Muscle of arm (tissue), 12 donors: ENCODE results near the gene POU5F2. TPM values are rescaled to one million over a fixed set of nuclear protein-coding genes. Genes with fewer than 3 reads are reported as not detected.

Experiments used
- DNase-seq: peaks from one replicate; pipeline ENCODE4 v3.0.0-alpha.2; 2013
- polyA plus RNA-seq, 12 donors: library from polyadenylated mRNA; unstranded; fragments of 120-200 nt; gene quantifications; one replicate each; pipeline ENCODE4 v1.2.1, GENCODE V29; 2013; ENCODE audit not compliant: insufficient read length in 12 of 12

The POU5F2 gene
- polyA plus RNA-seq, 12 donors: 0.01 to 0.07 (median 0.03) TPM; not detected in 5

GRCh38 chr5:93717162-93717561, 24.2 kb downstream of the POU5F2 start:
- no peak for DNase-seq

- DNase-seq: no peak
Measured at GRCh38 chr5:93716453-93716852, 24.9 kb downstream of the POU5F2 start.

DNA sequence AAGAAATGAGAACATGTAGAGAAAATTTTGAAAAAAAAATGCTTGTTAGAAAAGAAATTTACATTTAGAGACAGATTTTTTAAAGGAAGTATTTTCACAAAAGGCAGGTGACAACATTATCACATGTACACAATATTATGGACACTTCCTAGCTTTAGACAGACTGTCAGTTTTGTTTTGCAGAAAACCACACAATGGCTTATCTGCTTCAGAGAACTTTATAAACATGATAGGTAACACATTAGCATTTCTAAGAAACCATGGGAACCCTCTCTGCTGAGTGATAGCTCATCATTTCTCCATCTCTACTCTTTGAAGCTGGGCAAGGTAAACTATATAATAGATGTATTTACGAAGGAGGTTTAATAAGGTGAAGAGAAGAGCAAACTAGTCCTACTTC, 25.6 kb downstream of the POU5F2 start:
- no peak for DNase-seq

GRCh38 chr5:93715327-93715726, 26.1 kb downstream of the POU5F2 start:
- DNase-seq: no peak

DNA sequence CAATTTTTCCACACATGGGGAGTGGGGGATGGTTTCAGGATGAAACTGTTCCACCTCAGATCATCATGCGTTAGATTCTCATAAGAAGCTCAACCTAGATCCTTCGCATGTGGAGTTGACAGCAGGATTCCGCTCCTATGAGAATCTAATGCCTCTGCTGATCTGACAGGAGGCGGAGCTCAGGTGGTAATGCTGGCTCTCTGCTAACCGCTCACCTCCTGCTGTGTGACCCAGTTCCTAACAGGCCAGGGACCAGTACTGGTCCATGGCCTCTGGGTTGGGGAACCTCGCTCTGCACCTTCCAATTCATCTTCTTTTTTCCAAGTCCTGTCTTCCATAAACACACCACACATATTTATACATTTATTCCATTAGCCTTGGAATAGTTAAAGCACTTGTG, 33.0 kb downstream of the POU5F2 start:
- no peak for DNase-seq

GRCh38 chr5:93705896-93706295, 35.5 kb downstream of the POU5F2 start:
- no peak for DNase-seq

DNA sequence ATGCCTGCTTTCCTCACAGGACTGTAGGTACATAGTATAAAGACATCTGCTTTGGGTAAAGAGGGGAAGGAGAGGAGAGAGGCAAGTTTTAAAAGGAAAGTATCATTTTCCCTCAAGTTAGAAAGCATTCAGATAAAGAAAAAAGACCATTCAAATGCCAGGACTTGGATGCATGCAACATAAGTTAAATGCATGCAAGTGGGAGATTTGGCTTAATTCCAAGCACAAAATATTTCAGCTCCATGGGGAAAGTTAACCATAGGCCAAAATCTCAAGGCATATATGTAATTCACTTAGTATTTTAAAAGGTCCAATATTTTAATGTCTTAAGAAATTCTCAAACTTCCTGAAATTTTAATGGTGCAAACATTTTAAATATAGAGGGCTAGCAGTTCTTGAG, 36.4 kb downstream of the POU5F2 start:
- no peak for DNase-seq

DNA sequence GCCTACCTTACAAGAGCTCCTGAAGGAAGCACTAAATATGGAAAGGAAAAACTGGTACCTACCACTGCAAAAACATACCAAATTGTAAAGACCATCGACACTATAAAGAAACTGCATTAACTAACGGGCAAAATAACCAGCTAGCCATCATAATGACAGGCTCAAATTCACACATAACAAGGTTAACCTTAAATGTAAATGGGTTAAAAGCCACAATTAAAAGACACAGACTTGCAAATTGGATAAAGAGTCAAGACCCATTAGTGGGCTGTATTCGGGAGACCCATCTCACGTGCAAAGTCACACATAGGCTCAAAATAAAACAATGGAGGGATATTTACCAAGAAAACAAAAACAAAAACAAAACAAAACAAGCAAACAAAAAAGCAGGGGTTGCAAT, 49.4 kb downstream of the POU5F2 start:
- no peak for DNase-seq

Other genes with a start within 250 kb of the POU5F2 start
- gene NR2F1-AS1, start 160.4 kb downstream of the POU5F2 start, polyA plus RNA-seq: 10 to 100 TPM in 1 of 12 donors, 1 to 10 TPM in 10, not detected in 1; 2.9 to 13.1 (median 5.0) TPM
- 10 to 100 TPM in 2 of 12 donors, 1 to 10 TPM in 9, not detected in 1; 2.8 to 27.0 (median 6.0) TPM for gene NR2F1, start 158.4 kb downstream of the POU5F2 start, polyA plus RNA-seq